Measurements from ENCODE around the gene SPTBN4.
"Not testable (repeated sequence)": the region's sequence is repeated elsewhere in the genome, so short reads cannot be mapped to it uniquely, and the experiment has no call there.

The SPTBN4 gene

GRCh38 chr19:40588926-40589569 is 122.2 kb downstream of the SPTBN4 start:
- no peak for DNase-seq (ENCODE audit: low read depth)

- DNase-seq (ENCODE audit: low read depth): no peak
Measured at GRCh38 chr19:40589591-40590429, 123.0 kb downstream of the SPTBN4 start.

DNA sequence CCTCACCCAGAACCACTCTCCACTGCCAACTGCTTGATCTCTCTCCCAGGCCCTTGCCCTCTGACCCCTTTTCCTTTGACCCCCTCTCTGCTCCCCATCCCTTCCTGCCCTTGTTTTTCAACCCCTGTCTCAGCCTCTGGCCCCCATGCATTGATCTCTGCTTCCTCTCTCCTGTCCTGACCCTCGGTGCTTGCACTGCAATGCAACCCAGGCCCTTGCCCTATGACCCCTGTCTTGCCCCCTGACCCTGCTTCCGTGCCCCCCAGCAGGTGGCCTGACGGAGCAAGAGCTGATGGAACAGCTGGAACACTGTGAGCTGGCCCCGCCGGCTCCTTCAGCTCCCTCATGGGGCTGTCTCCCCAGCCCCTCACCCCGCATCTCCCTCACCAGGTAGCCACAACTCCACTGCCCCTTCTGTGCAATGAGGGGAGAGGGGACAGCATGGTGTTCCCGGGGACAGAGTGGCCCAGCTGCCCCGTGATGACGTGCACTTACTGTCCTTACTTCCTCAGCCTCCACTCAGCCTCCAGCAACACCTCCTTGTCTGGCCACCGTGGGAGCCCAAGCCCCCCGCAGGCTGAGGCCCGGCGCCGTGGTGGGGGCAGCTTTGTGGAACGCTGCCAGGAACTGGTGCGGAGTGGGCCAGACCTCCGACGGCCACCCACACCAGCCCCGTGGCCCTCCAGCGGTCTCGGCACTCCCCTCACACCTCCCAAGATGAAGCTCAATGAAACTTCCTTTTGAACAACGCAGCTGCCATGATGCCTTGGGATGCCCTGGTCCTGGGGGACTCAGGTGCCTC is 123.9 kb downstream of the SPTBN4 start:
- no peak for DNase-seq (ENCODE audit: low read depth)

- not testable (repeated sequence) for DNase-seq (ENCODE audit: low read depth)
Measured at GRCh38 chr19:40591724-40592123, 124.9 kb downstream of the SPTBN4 start.

GRCh38 chr19:40592170-40592569 is 125.4 kb downstream of the SPTBN4 start:
- DNase-seq (ENCODE audit: low read depth): peak; percentile 88

- no peak for DNase-seq (ENCODE audit: low read depth)
Measured at GRCh38 chr19:40594255-40594654, 127.5 kb downstream of the SPTBN4 start.

DNA sequence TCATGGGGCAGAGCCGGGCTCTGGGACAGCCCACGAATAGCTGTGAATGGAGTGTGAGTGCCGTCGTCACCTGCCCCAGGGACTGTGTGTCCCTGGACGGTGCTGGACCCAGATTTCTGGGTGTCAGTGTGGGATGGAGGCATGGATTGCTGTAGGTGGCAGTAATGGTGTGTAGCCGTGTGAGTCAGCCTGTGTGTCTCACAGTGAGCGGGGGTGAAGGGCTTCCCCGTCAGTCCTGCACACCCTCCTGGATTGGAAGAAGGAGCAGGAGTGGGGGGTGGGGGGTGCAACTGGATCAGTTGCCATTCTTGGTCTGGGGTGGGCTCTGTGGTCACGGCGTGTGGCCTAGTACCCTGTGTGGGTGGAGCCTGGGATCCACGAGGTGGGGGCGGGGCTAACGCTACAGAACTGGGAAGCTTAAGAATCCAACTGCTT is 127.9 kb downstream of the SPTBN4 start:
- DNase-seq (ENCODE audit: low read depth): peak; percentile 39

- peak; percentile 43 for DNase-seq (ENCODE audit: low read depth)
Measured at GRCh38 chr19:40596608-40597328, 130.0 kb downstream of the SPTBN4 start.

DNA sequence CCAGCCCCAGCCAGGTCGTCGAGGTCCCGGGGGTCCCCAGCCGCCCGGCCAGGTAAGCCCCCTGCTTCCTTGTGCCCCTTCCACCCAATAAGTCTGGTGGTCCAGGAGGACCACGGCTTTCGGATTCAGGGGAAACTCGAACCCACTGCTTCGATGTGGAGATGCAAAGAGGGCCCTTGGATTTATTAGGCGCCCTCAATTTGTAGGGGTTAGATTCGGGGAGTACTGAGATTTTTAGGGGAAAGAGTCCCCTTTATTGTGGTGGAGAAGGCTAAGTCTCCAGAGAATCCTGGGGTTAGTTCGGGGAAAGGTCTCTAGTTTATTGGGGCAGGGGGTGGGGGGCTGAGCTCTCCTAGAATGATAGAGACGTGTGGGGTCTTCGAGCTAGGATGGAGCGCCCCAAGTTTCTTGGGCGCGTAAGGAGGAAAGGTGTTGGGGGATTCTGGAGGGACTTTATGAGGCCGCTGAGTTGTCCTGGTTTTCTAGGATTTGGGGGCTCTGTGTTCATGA is 130.6 kb downstream of the SPTBN4 start:
- no peak for DNase-seq (ENCODE audit: low read depth)

- peak; percentile 67 for DNase-seq (ENCODE audit: low read depth)
Measured at GRCh38 chr19:40598121-40598917, 131.5 kb downstream of the SPTBN4 start.

DNA sequence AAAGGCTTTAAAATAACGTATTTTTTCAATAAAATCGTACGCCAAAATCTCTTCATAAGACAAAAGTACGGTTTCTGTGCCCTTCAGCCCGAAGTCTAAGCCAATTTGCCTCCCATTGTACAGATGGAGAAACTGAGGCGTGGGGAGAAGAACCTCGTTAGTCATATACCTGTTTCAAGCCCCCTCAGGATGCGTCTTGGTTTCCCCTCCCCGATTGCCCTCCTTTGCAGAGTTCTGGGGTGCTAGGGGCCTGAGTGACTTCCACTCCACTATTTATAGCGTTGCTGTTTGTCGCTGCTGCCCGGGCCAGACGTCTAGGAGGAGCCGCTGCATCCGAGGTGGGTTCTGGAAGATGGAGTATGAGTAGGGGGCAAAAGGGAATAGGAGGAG is 132.1 kb downstream of the SPTBN4 start:
- DNase-seq (ENCODE audit: low read depth): no peak

DNA sequence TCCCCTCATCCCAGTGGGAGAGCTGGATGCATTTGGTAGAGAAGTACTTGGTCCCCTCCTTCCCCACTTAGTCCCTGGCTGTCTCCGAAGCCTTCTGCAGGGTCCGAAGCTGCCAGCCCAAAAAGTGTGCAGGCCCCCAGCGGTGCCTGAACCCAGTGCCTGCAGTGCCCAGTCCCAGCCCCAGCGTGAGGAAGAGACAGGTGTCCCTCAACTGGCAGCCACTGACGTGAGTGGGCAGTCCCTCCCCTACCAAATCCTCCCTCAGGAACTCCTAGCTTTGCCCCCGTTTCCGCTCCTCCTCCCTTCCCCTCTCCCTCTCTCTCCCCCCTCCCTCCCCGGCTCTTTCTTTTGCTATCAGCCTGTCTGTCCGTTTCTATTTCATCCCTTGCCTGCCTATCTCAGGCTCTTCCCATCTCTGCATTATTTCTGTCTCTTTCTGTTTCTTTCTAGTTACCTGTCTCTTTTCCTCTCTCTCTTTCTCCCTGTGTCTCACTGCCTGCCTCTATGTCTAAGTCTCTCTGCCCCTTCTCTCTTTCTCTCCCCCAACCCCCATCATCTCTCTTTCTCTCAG is 132.6 kb downstream of the SPTBN4 start:
- no peak for DNase-seq (ENCODE audit: low read depth)

- no peak for DNase-seq (ENCODE audit: low read depth)
Measured at GRCh38 chr19:40599902-40600569, 133.2 kb downstream of the SPTBN4 start.

GRCh38 chr19:40600570-40601133 is 133.9 kb downstream of the SPTBN4 start:
- DNase-seq (ENCODE audit: low read depth): no peak

GRCh38 chr19:40601134-40601974 is 134.6 kb downstream of the SPTBN4 start, which contains the start of gene LTBP4:
Gene LTBP4 (plus strand): TSS chr19:40601369. CDS start chr19:40601388, 19 bp downstream.
- DNase-seq (ENCODE audit: low read depth): no peak

DNA sequence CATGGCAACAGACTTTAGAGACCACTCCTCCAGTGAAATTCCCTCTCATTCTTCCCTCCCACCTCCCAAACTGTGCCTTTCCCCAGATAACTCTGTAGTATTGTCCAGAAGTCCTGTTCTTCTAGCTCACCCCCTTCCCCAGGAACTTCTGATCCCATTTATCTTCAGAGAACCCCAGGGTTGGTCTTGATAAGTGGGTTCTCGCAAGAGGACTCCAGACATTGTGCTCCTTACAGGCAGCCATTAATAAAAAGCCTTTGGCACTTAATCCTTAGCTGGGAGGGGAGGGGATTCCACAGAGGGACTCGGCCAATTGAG is 136.2 kb downstream of the SPTBN4 start:
- DNase-seq (ENCODE audit: low read depth): no peak

GRCh38 chr19:40603389-40604170 is 136.8 kb downstream of the SPTBN4 start:
- DNase-seq (ENCODE audit: low read depth): peak; percentile 93

DNA sequence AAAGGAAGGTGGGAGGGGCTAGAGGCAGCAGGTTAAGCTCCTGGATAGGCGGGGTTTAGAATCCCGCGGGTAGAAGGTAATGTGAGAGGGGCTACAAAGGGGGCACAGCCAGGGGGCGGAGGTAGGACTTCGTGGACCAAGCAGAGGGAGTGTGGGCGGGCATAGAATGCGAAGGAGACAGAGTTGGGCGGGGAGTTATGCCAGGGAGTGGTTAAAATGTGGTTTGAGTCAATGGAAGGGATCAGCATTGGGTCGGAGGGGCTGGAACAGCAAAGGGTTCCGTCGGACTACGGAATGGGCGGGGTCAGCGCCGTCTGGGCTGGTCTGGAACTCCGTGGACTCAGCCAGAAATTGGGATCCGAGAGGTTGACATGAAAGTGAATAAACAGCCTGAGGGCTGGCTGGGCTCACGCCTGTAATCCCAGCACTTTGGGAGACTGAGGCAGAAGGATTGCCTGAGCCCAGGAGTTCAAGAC is 137.4 kb downstream of the SPTBN4 start:
- DNase-seq (ENCODE audit: low read depth): no peak
